ENCODE data around the gene PAGR1. TPM values are rescaled to one million over a fixed set of nuclear protein-coding genes. Genes with fewer than 3 reads are reported as not detected.
A peak's percentile ranks its signal among the peaks of the same experiment; 100 is the strongest.

The PAGR1 gene
- total RNA-seq, 1 donor from 2014 or later, result 8.9 TPM

DNA sequence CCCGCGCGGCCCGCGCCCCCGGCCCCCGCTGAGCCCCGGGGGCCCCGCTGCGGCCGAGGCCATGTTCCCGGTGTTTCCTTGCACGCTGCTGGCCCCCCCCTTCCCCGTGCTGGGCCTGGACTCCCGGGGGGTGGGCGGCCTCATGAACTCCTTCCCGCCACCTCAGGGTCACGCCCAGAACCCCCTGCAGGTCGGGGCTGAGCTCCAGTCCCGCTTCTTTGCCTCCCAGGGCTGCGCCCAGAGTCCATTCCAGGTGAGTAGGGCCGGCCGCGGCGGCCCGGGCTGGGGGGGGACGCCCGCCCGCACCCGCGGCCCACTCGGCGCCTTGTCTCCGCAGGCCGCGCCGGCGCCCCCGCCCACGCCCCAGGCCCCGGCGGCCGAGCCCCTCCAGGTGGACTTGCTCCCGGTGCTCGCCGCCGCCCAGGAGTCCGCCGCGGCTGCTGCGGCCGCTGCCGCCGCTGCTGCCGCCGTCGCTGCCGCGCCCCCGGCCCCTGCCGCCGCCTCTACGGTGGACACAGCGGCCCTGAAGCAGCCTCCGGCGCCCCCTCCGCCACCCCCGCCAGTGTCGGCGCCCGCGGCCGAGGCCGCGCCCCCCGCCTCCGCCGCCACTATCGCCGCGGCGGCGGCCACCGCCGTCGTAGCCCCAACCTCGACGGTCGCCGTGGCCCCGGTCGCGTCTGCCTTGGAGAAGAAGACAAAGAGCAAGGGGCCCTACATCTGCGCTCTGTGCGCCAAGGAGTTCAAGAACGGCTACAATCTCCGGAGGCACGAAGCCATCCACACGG lies 9.1 kb upstream of the PAGR1 start:
- H3K27me3 ChIP-seq (ENCODE audit: control insufficient read depth in 3 of 3, insufficient read depth in 3 of 3, low read length in 3 of 3), result no peaks in the 10 kb centered on the region
- H3K27ac ChIP-seq (ENCODE audit: low read depth, low read length), result peak overlapping the region; percentile 89
- no peaks in the 10 kb centered on the region for H3K9me3 ChIP-seq (ENCODE audit: control insufficient read depth in 3 of 3, low read length in 3 of 3)
- peak overlapping the region; percentile 75 to 89 (median 76) for H3K9ac ChIP-seq (ENCODE audit: low read depth in 1 of 3, low read length in 3 of 3)
- peaks cover 11 to 15% (median 14%) of the 10 kb centered on the region in 3 donors for H3K36me3 ChIP-seq (ENCODE audit: control insufficient read depth in 3 of 3, insufficient read depth in 3 of 3, low read length in 3 of 3)
- peak overlapping the region; percentile 75 to 77 (median 77) for H3K4me3 ChIP-seq (ENCODE audit: low read length in 3 of 3)
- H3K4me1 ChIP-seq (ENCODE audit: control insufficient read depth in 3 of 3, insufficient read depth in 3 of 3, low read length in 3 of 3), result peaks cover 51 to 61% (median 57%) of the 10 kb centered on the region in 3 donors

GRCh38 chr16:29807426-29808218 lies 8.3 kb upstream of the PAGR1 start:
- Histone ChIP-seq H3K9ac (ENCODE audit: low read depth in 1 of 3, low read length in 3 of 3) (peak overlapping the region; percentile 67 to 89 (median 75)), H3K4me1 (ENCODE audit: control insufficient read depth in 3 of 3, insufficient read depth in 3 of 3, low read length in 3 of 3) (peaks cover 55 to 67% (median 63%) of the 10 kb centered on the region in 3 donors), H3K9me3 (ENCODE audit: control insufficient read depth in 3 of 3, low read length in 3 of 3) (no peaks in the 10 kb centered on the region), H3K36me3 (ENCODE audit: control insufficient read depth in 3 of 3, insufficient read depth in 3 of 3, low read length in 3 of 3) (peaks cover 11 to 15% (median 14%) of the 10 kb centered on the region in 3 donors), H3K4me3 (ENCODE audit: low read length in 3 of 3) (peak overlapping the region; percentile 75 to 77 (median 77)), H3K27ac (ENCODE audit: low read depth, low read length) (peak overlapping the region; percentile 89), H3K27me3 (ENCODE audit: control insufficient read depth in 3 of 3, insufficient read depth in 3 of 3, low read length in 3 of 3) (no peaks in the 10 kb centered on the region)

DNA sequence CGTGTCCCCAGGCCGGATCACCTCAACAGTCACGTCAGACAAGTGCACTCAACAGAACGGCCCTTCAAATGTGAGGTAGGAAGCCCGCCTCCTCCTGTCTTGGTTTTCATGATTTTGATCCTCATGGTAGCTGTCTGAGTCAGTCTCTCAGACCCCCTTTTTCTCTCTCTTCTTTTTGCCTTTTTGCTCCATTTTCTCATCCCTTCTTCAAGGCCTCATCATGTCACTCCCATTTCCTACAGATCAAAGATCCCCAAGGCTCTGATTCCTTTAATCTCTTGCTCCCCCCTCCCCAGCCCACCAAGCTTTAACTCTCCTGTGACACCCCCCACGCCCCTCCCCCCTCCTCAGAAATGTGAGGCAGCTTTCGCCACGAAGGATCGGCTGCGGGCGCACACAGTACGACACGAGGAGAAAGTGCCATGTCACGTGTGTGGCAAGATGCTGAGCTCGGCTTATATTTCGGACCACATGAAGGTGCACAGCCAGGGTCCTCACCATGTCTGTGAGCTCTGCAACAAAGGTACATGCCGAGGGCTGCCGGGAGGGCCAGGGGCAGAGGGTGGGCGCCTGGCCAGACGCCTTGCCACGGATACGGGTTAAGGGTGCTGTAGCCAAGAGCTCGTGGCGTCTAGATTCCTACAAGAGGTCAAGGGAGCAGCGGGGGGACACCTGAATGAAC lies 7.6 kb upstream of the PAGR1 start:
- Histone ChIP-seq H3K27me3 (ENCODE audit: control insufficient read depth in 3 of 3, insufficient read depth in 3 of 3, low read length in 3 of 3) (no peaks in the 10 kb centered on the region), H3K4me1 (ENCODE audit: control insufficient read depth in 3 of 3, insufficient read depth in 3 of 3, low read length in 3 of 3) (peaks cover 56 to 72% (median 70%) of the 10 kb centered on the region in 3 donors), H3K36me3 (ENCODE audit: control insufficient read depth in 3 of 3, insufficient read depth in 3 of 3, low read length in 3 of 3) (peaks cover 11 to 15% (median 14%) of the 10 kb centered on the region in 3 donors), H3K4me3 (ENCODE audit: low read length in 3 of 3) (peak overlapping the region; percentile 67 to 77 (median 75)), H3K9me3 (ENCODE audit: control insufficient read depth in 3 of 3, low read length in 3 of 3) (no peaks in the 10 kb centered on the region), H3K27ac (ENCODE audit: low read depth, low read length) (peak overlapping the region; percentile 89), H3K9ac (ENCODE audit: low read depth in 1 of 3, low read length in 3 of 3) (peak overlapping the region; percentile 67 to 89 (median 75))

DNA sequence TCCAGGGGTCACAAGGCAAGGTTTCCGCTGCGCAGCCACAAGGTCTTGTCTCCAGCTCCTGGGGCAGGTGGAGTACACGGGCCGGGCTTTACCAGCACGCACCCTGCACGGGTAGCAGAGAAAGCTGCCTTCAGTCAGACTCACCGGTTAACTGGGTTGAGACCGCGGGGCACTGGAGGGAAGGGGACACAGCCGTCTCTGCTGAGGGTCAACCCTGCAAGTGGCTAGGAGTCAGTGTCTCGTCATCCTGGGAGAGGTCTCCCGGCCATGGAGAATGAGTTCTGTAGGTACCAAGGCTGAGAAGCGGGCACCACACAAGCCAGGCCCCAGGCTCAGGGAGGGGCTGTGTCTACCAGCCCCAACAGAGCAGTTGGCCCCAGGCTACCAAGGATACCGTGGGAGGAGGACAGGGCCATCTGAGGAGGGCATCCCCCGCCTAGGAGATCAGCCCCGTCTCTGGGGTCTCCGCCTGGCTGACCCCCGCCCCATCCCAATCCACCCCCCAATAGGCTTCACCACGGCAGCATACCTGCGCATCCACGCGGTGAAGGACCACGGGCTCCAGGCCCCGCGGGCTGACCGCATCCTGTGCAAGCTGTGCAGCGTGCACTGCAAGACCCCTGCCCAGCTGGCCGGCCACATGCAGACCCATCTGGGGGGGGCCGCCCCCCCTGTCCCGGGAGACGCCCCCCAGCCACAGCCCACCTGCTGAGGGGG lies 6.8 kb upstream of the PAGR1 start:
- Histone ChIP-seq H3K9me3 (ENCODE audit: control insufficient read depth in 3 of 3, low read length in 3 of 3) (no peaks in the 10 kb centered on the region), H3K27ac (ENCODE audit: low read depth, low read length) (peak overlapping the region; percentile 89), H3K27me3 (ENCODE audit: control insufficient read depth in 3 of 3, insufficient read depth in 3 of 3, low read length in 3 of 3) (no peaks in the 10 kb centered on the region), H3K4me1 (ENCODE audit: control insufficient read depth in 3 of 3, insufficient read depth in 3 of 3, low read length in 3 of 3) (peaks cover 59 to 70% (median 68%) of the 10 kb centered on the region in 3 donors), H3K9ac (ENCODE audit: low read depth in 1 of 3, low read length in 3 of 3) (peak overlapping the region; percentile 33 to 53 (median 50)), H3K4me3 (ENCODE audit: low read length in 3 of 3) (peak overlapping the region in 1 of 3 donors; percentile 29), H3K36me3 (ENCODE audit: control insufficient read depth in 3 of 3, insufficient read depth in 3 of 3, low read length in 3 of 3) (peaks cover 11 to 15% (median 14%) of the 10 kb centered on the region in 3 donors)

GRCh38 chr16:29809850-29810698 lies 5.9 kb upstream of the PAGR1 start:
- H3K4me1 ChIP-seq (ENCODE audit: control insufficient read depth in 3 of 3, insufficient read depth in 3 of 3, low read length in 3 of 3), result peaks cover 58 to 73% (median 70%) of the 10 kb centered on the region in 3 donors
- no peak overlapping the region for H3K4me3 ChIP-seq (ENCODE audit: low read length in 3 of 3)
- H3K9ac ChIP-seq (ENCODE audit: low read depth in 1 of 3, low read length in 3 of 3), result peak overlapping the region; percentile 51 to 89 (median 84)
- no peaks in the 10 kb centered on the region for H3K27me3 ChIP-seq (ENCODE audit: control insufficient read depth in 3 of 3, insufficient read depth in 3 of 3, low read length in 3 of 3)
- H3K36me3 ChIP-seq (ENCODE audit: control insufficient read depth in 3 of 3, insufficient read depth in 3 of 3, low read length in 3 of 3), result peaks cover 11 to 15% (median 14%) of the 10 kb centered on the region in 3 donors
- H3K27ac ChIP-seq (ENCODE audit: low read depth, low read length), result peak overlapping the region; percentile 93
- H3K9me3 ChIP-seq (ENCODE audit: control insufficient read depth in 3 of 3, low read length in 3 of 3), result no peaks in the 10 kb centered on the region

- Histone ChIP-seq H3K4me3 (ENCODE audit: low read length in 3 of 3) (peak overlapping the region; percentile 21 to 87 (median 84)), H3K27me3 (ENCODE audit: control insufficient read depth in 3 of 3, insufficient read depth in 3 of 3, low read length in 3 of 3) (no peaks in the 10 kb centered on the region), H3K36me3 (ENCODE audit: control insufficient read depth in 3 of 3, insufficient read depth in 3 of 3, low read length in 3 of 3) (peaks cover 11 to 15% (median 14%) of the 10 kb centered on the region in 3 donors), H3K4me1 (ENCODE audit: control insufficient read depth in 3 of 3, insufficient read depth in 3 of 3, low read length in 3 of 3) (peaks cover 61 to 77% (median 73%) of the 10 kb centered on the region in 3 donors), H3K27ac (ENCODE audit: low read depth, low read length) (peak overlapping the region; percentile 93), H3K9ac (ENCODE audit: low read depth in 1 of 3, low read length in 3 of 3) (peak overlapping the region; percentile 51 to 89 (median 84)), H3K9me3 (ENCODE audit: control insufficient read depth in 3 of 3, low read length in 3 of 3) (no peaks in the 10 kb centered on the region)
Observed at GRCh38 chr16:29810699-29811169, 5.2 kb upstream of the PAGR1 start.

- peaks cover 61 to 77% (median 73%) of the 10 kb centered on the region in 3 donors for H3K4me1 ChIP-seq (ENCODE audit: control insufficient read depth in 3 of 3, insufficient read depth in 3 of 3, low read length in 3 of 3)
- H3K9ac ChIP-seq (ENCODE audit: low read depth in 1 of 3, low read length in 3 of 3), result peak overlapping the region; percentile 84 to 92 (median 89)
Observed at GRCh38 chr16:29811170-29811895, 4.6 kb upstream of the PAGR1 start.

More at GRCh38 chr16:29811170-29811895, 4.6 kb upstream of the PAGR1 start:
- no peaks in the 10 kb centered on the region for H3K9me3 ChIP-seq (ENCODE audit: control insufficient read depth in 3 of 3, low read length in 3 of 3)
- H3K27me3 ChIP-seq (ENCODE audit: control insufficient read depth in 3 of 3, insufficient read depth in 3 of 3, low read length in 3 of 3), result no peaks in the 10 kb centered on the region
- H3K36me3 ChIP-seq (ENCODE audit: control insufficient read depth in 3 of 3, insufficient read depth in 3 of 3, low read length in 3 of 3), result peaks cover 11 to 15% (median 14%) of the 10 kb centered on the region in 3 donors
- peak overlapping the region; percentile 93 for H3K27ac ChIP-seq (ENCODE audit: low read depth, low read length)
- H3K4me3 ChIP-seq (ENCODE audit: low read length in 3 of 3), result peak overlapping the region; percentile 74 to 87 (median 84)
